GM19455 (cell line): ENCODE data around the gene ZFPM1.

ENCODE experiments used
- ATAC-seq: cut with Tn5 transposase; IDR thresholded peaks from one replicate; pipeline ENCODE4 v1.9.1; 2021; ENCODE audit not compliant: unreplicated experiment

Gene ZFPM1

GRCh38 chr16:88536510-88536909 is 83.4 kb downstream of the ZFPM1 start:
- ATAC-seq: no peak

DNA sequence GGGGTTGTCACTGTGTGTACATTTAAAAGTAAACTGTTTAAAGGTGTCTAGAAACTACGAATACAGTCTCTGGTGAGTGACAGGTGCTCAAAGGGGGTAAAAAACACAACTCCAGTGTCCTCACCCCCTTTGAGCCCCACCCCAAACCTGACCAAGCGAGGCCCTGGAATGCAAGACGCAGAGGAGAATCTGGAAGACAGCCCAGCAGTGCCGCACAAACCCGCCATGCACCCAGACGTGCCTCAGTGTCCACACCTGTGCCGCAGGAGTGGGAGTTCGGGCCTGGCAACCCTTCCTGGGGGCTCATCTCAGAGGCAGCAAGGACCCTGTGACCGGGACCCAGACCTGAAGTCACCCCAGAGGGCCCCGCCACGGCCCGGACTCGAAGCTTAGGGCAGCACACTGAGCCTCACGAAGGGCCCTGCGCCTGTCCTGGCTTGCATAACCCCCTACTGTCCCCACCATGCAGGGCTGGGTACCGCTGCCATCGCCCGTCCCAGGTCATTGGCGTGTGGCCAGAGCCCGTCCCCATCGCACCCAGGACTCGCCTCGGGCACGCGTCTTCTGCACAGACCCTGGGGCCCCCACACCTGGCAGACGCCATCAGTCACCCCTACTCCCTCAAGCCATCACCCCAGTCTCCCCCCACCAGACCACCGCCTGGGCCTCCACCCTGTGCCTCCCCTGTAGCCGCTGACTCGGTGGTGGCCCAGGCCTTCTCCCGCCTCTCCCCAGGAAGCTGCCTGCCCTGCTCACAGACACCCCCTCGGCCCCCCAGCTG is 84.1 kb downstream of the ZFPM1 start:
- ATAC-seq: no peak

GRCh38 chr16:88537859-88538258 is 84.8 kb downstream of the ZFPM1 start:
- ATAC-seq: no peak

GRCh38 chr16:88538366-88539060 is 85.4 kb downstream of the ZFPM1 start:
- ATAC-seq: no peak

GRCh38 chr16:88539261-88539651 is 86.2 kb downstream of the ZFPM1 start:
- no peak for ATAC-seq

DNA sequence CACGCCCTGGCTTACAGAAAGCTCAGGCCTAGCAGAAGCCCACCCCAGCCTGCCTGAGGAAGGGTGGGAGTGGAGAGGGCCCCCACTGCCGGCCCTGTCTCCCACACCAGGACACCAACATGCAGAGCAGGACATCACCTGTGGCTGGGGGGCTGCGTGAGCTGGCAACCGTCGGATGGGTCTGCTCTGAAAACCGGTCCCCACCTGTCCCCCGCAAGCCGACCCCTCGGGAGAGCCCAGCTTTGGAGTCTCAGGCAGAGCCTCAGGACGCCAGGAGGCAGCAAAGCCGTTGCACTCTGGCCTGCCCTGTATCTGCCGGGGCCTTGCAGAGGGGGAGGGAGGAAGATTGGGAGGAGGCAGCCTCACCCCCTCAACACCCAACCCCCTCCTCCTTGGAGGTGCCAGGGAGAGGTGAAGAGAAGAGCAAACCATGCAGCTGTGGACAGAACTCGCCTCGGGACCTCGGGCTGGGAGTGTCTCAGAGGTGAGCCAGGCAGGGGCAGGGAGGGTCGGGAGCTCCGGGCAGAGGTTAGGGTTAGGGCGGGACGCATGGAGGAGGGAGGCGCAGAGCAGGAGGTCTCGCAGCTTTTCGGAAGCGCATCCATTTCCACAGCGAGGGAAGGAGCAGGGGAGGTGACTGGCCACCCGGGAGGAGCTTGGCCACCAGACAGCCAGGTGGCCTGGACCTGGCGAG is 86.7 kb downstream of the ZFPM1 start:
- ATAC-seq: no peak

- ATAC-seq: no peak
Observed at GRCh38 chr16:88540346-88540977, 87.4 kb downstream of the ZFPM1 start.

- ATAC-seq: no peak
Observed at GRCh38 chr16:88541831-88542616, 88.9 kb downstream of the ZFPM1 start.

- no peak for ATAC-seq
Observed at GRCh38 chr16:88543230-88543813, 90.2 kb downstream of the ZFPM1 start.

GRCh38 chr16:88545781-88546180 is 92.7 kb downstream of the ZFPM1 start:
- no peak for ATAC-seq

- ATAC-seq: no peak
Observed at GRCh38 chr16:88548131-88548874, 95.2 kb downstream of the ZFPM1 start.

- no peak for ATAC-seq
Observed at GRCh38 chr16:88548985-88549384, 95.9 kb downstream of the ZFPM1 start.

GRCh38 chr16:88549671-88550245 is 96.7 kb downstream of the ZFPM1 start:
- no peak for ATAC-seq

GRCh38 chr16:88550246-88550661 is 97.2 kb downstream of the ZFPM1 start:
- ATAC-seq: no peak

GRCh38 chr16:88552166-88552565 is 99.1 kb downstream of the ZFPM1 start:
- ATAC-seq: no peak

- peak; percentile 59 for ATAC-seq
Observed at GRCh38 chr16:88552815-88553214, 99.7 kb downstream of the ZFPM1 start.

GRCh38 chr16:88553739-88554138 is 100.7 kb downstream of the ZFPM1 start:
- ATAC-seq: no peak

DNA sequence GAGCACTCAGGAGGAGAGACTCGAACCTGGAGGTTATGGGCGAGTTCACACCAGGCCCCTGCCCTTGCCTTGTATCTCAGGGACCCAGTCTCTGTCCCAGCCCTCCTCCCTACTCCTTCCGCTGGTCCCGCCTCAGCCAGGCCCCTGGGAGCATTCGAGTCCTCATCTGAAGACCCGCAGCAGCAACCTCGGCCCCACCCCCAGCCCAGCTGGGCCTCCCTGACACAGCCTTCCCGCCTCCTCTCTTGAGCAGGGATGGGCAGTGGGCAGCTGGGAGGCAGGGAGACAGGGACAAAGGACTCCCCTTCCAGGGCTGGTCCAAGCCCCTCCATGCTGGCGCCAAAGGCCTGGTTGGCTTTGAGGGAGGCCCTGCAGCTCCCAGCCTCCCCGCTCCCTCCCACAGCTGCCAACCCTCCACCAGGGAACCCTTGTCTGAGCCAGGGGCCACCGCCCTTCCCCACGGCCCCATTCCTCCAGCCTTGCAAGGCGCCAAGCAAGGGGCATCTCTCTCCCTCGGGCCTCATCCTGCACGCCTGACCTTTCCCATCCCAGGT is 101.7 kb downstream of the ZFPM1 start:
- no peak for ATAC-seq
